IMR-90 (cell line): ENCODE data around the gene ONECUT1. TPM values are rescaled to one million over a fixed set of nuclear protein-coding genes. Genes with fewer than 3 reads are reported as not detected.

Experiments used
- ATAC-seq: fragments of 200-7000 bp; cut with Tn5 transposase; 2 replicates; pipeline ENCODE4 v1.9.1; 2020; ENCODE audit warnings: low read depth, mild to moderate bottlenecking, moderate library complexity
- BruUV-seq: library from RNA; stranded (reverse); fragments of 400-500 nt; replicated peaks from 2 replicates; lab custom pipeline; 2021; lab: Mats Ljungman, UMichigan
- CTCF ChIA-PET: fragments of 300-600 bp; formaldehyde crosslinking; extraction: SDS; loops from one replicate; lab custom pipeline; 2021; ENCODE audit warnings: antibody characterized with exemption; lab: Yijun Ruan, JAX
- POLR2A ChIA-PET: fragments of 300-600 bp; sonication (Branson Sonifier 250); formaldehyde crosslinking; loops from one replicate; lab custom pipeline; 2022; ENCODE audit warnings: antibody characterized with exemption; ENCODE audit not compliant: unreplicated experiment; lab: Charles Lee
- DNase-seq: peaks from one replicate; pipeline ENCODE4 v3.0.0; 2013
- H2AFZ ChIP-seq: replicated peaks from 2 replicates; pipeline ENCODE3; 2013; ENCODE audit warnings: low read length, mild to moderate bottlenecking; ENCODE audit not compliant: poor library complexity
- H2AK5ac ChIP-seq: 2 replicates; pipeline ENCODE4 v1.6.1; 2013; ENCODE audit warnings: low read depth, low read length, inconsistent platforms
- H2AK9ac ChIP-seq: replicated peaks from 2 replicates; pipeline ENCODE3; 2013; ENCODE audit warnings: mild to moderate bottlenecking, low read depth, low read length, moderate library complexity; ENCODE audit not compliant: poor library complexity
- H2BK120ac ChIP-seq: 2 replicates; pipeline ENCODE4 v1.6.1; 2013; ENCODE audit warnings: low read depth, low read length, inconsistent platforms
- H2BK15ac ChIP-seq: 3 replicates; pipeline ENCODE4 v1.6.1; 2013; ENCODE audit warnings: low read depth, low read length, inconsistent platforms
- H2BK20ac ChIP-seq: 2 replicates; pipeline ENCODE4 v1.6.1; 2013; ENCODE audit warnings: low read depth, mild to moderate bottlenecking, inconsistent platforms, low read length, moderate library complexity
- H2BK5ac ChIP-seq: 2 replicates; pipeline ENCODE4 v1.6.1; 2013; ENCODE audit warnings: mild to moderate bottlenecking, low read depth, low read length, inconsistent platforms; ENCODE audit not compliant: poor library complexity, severe bottlenecking
- H3K14ac ChIP-seq: replicated peaks from 2 replicates; pipeline ENCODE4 v1.6.1; 2013; ENCODE audit warnings: low read depth, low read length, inconsistent platforms
- H3K18ac ChIP-seq: 2 replicates; pipeline ENCODE4 v1.6.1; 2013; ENCODE audit warnings: low read depth, low read length, control low read depth
- H3K23ac ChIP-seq: 2 replicates; pipeline ENCODE4 v1.6.1; 2013; ENCODE audit warnings: low read depth, low read length, inconsistent platforms
- H3K27ac ChIP-seq: 2 replicates; pipeline ENCODE4 v1.5.1; 2013; ENCODE audit warnings: mild to moderate bottlenecking, control low read depth, low read length; ENCODE audit not compliant: insufficient read depth
- H3K27me3 ChIP-seq: 2 replicates; pipeline ENCODE4 v1.6.1; 2013; ENCODE audit warnings: low read length; ENCODE audit not compliant: control insufficient read depth, insufficient read depth
- H3K36me3 ChIP-seq: 2 replicates; pipeline ENCODE4 v1.6.1; 2013; ENCODE audit warnings: low read length, mixed read lengths; ENCODE audit not compliant: control insufficient read depth, insufficient read depth
- H3K4ac ChIP-seq: 2 replicates; pipeline ENCODE4 v1.6.1; 2013; ENCODE audit warnings: low read depth, low read length, inconsistent platforms
- H3K4me1 ChIP-seq: 2 replicates; pipeline ENCODE4 v1.6.1; 2013; ENCODE audit warnings: low read length, mixed read lengths; ENCODE audit not compliant: control insufficient read depth, insufficient read depth
- H3K4me2 ChIP-seq: 2 replicates; pipeline ENCODE4 v1.6.1; 2013; ENCODE audit warnings: low read depth, mild to moderate bottlenecking, control low read depth, low read length, moderate library complexity
- H3K4me3 ChIP-seq: 2 replicates; pipeline ENCODE4 v1.5.1; 2013; ENCODE audit warnings: low read depth, mild to moderate bottlenecking, control low read depth, low read length, moderate library complexity; ENCODE audit not compliant: insufficient read depth
- H3K56ac ChIP-seq: 2 replicates; pipeline ENCODE4 v1.6.1; 2013; ENCODE audit warnings: low read length, inconsistent platforms; ENCODE audit not compliant: insufficient read depth; ENCODE audit errors: extremely low read depth
- H3K79me1 ChIP-seq, 2 experiments: 2 replicates each; pipeline ENCODE4 v1.6.1; 2013; ENCODE audit warnings: low read length in 2 of 2, inconsistent platforms in 1 of 2, low read depth in 1 of 2
- H3K9ac ChIP-seq: 2 replicates; pipeline ENCODE4 v1.6.1; 2013; ENCODE audit warnings: low read depth, low read length, control low read depth
- H3K9me1 ChIP-seq: 2 replicates; pipeline ENCODE4 v1.6.1; 2013; ENCODE audit warnings: low read length, inconsistent platforms; ENCODE audit not compliant: insufficient read depth
- H3K9me3 ChIP-seq: 2 replicates; pipeline ENCODE4 v1.6.1; 2013; ENCODE audit warnings: low read length; ENCODE audit not compliant: control insufficient read depth, insufficient read depth
- H4K20me1 ChIP-seq: 2 replicates; pipeline ENCODE4 v1.6.1; 2013; ENCODE audit warnings: low read length, inconsistent platforms; ENCODE audit not compliant: insufficient read depth
- H4K5ac ChIP-seq: 2 replicates; pipeline ENCODE4 v1.6.1; 2013; ENCODE audit warnings: mild to moderate bottlenecking, low read depth, low read length, control low read depth
- H4K8ac ChIP-seq, 2 experiments: 2 replicates each; pipeline ENCODE4 v1.6.1; 2013; ENCODE audit warnings: low read depth in 2 of 2, low read length in 2 of 2, control low read depth in 1 of 2, inconsistent platforms in 1 of 2
- H4K91ac ChIP-seq: 2 replicates; pipeline ENCODE4 v1.6.1; 2013; ENCODE audit warnings: low read depth, low read length, inconsistent platforms; ENCODE audit not compliant: insufficient read depth
- BHLHE40 ChIP-seq: fragments of 150-350 bp; IDR thresholded peaks from 2 replicates; pipeline ENCODE4 v1.6.1; 2016; ENCODE audit warnings: mild to moderate bottlenecking, low read depth, low read length
- CEBPB ChIP-seq: IDR thresholded peaks from 2 replicates; pipeline ENCODE4 v1.6.1; 2012; ENCODE audit warnings: low read depth, low read length, improper control_type of control experiment
- CHD1 ChIP-seq: IDR thresholded peaks from 2 replicates; pipeline ENCODE4 v1.6.1; 2012; ENCODE audit warnings: low read depth, low read length, improper control_type of control experiment
- CTCF ChIP-seq: conservative IDR thresholded peaks from 2 replicates; pipeline ENCODE4 v1.5.1; 2012; ENCODE audit warnings: mild to moderate bottlenecking, low read depth, low read length, improper control_type of control experiment
- ELK1 ChIP-seq: fragments of 150-350 bp; IDR thresholded peaks from 2 replicates; pipeline ENCODE4 v1.6.1; 2016; ENCODE audit warnings: low read depth, mild to moderate bottlenecking, low read length, moderate library complexity, borderline replicate concordance
- FOS ChIP-seq: fragments of 150-350 bp; IDR thresholded peaks from 2 replicates; pipeline ENCODE4 v1.6.1; 2016; ENCODE audit warnings: low read depth, low read length
- MXI1 ChIP-seq: IDR thresholded peaks from 2 replicates; pipeline ENCODE4 v1.6.1; 2012; ENCODE audit warnings: low read depth, mild to moderate bottlenecking, low read length, moderate library complexity, borderline replicate concordance
- NFE2L2 ChIP-seq: fragments of 150-350 bp; IDR thresholded peaks from 2 replicates; pipeline ENCODE4 v1.6.1; 2016; ENCODE audit warnings: low read depth, mild to moderate bottlenecking, low read length
- POLR2A ChIP-seq: IDR thresholded peaks from 2 replicates; pipeline ENCODE4 v1.6.1; 2012; ENCODE audit warnings: mild to moderate bottlenecking, low read depth, low read length
- RCOR1 ChIP-seq: IDR thresholded peaks from 2 replicates; pipeline ENCODE4 v1.6.1; 2012; ENCODE audit warnings: mild to moderate bottlenecking, low read length, improper control_type of control experiment; ENCODE audit not compliant: insufficient replicate concordance
- RFX5 ChIP-seq: IDR thresholded peaks from 2 replicates; pipeline ENCODE4 v1.8.0; 2012; ENCODE audit warnings: low read depth, mild to moderate bottlenecking, low read length, moderate library complexity
- SMC3 ChIP-seq: fragments of 150-350 bp; IDR thresholded peaks from 2 replicates; pipeline ENCODE4 v1.6.1; 2016; ENCODE audit warnings: low read depth, mild to moderate bottlenecking, antibody characterized with exemption, low read length, moderate library complexity
- WGBS, 2 experiments: methylation state at CpG; one replicate each; pipeline versions ENCODE4 v1.1.5 to v1.1.7; 2013; ENCODE audit warnings: missing lambda C conversion rate in 2 of 2; ENCODE audit not compliant: insufficient read length in 1 of 2; ENCODE audit errors: extremely low coverage in 2 of 2; 5-methylcytosine and 5-hydroxymethylcytosine counted together
- dilution Hi-C: fragments of 300-500 bp; cut with HindIII; formaldehyde crosslinking; loops from one replicate; pipeline ENCODE4 v1.14.3; 2018; ENCODE audit warnings: low sequenced_read_pairs; ENCODE audit not compliant: unreplicated experiment
- in situ Hi-C: fragments of 300-500 bp; cut with MboI; formaldehyde crosslinking; loops from 3 replicates; pipeline ENCODE4 v1.14.3; 2019; ENCODE audit warnings: low sequenced_read_pairs, inconsistent platforms, mixed read lengths
- intact Hi-C: fragments of 100-400 bp; cut with micrococcal nuclease; formaldehyde crosslinking; loops from 2 replicates; pipeline ENCODE4 v1.10.0; 2022
- polyA plus RNA-seq, 3 experiments: library from polyadenylated mRNA; depleted of rRNA; stranded (reverse); fragments of >200 nt; gene quantifications; 2 replicates each; pipeline ENCODE4 v1.2.3, GENCODE V29; 2012; ENCODE audit warnings: low replicate concordance in 1 of 3
- total RNA-seq: library from RNA; depleted of rRNA; stranded (reverse); fragments of >200 nt; gene quantifications from 2 replicates; pipeline ENCODE4 v1.2.3, GENCODE V29; 2012

The ONECUT1 gene
- total and polyA plus RNA-seq, 2 of the 4 experiments (the other 2 are of a cell fraction), result not detected

DNA sequence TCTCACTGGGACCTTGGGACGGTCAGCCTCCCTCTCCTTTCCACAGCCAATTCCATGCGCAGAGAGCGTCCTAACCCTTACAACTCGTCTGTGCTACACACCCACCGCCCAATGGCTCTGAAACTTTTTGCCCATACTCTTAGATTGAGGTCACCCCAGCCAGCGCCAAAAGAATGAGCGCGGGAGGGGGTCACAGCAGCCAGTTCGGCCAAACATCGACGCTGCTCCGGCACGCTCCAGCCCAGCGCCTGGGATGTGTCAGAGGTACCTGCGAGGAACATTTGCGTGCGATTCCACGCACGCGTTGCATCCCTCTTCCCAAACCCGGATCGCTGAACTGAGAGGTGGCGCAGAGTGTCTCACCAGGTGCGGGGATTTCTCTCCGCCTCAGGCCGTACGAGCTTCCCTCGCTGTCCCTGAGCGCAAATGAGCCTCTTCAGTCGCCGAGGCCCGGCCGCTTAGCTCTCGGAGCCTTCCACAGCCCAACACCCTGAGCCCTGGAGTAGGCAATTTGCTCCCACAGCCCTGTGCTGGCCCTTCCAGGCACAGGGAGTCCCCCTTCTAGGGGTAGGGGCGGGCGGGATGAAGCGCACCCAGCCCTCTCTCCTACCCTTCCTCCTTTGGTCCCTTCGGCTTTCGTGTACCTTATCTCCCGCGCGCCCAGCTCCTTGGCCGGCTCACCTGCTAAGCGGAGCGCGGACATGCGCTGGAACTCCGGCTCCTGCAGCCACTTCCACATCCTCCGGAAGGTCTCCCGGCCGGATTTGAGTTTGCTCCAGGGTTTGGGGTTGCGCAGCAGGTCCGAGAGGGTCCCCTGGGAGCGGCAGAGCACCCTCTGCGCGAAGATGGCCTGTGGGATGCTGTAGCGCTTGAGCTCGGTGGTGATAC lies 1.8 kb downstream of the ONECUT1 start:
- Histone ChIP-seq H2BK5ac (no peak overlapping the region), H4K5ac (no peak overlapping the region)

More for the DNA sequence above, 1.8 kb downstream of the ONECUT1 start:
- Histone ChIP-seq H2BK20ac (no peak overlapping the region), H3K36me3 (no peaks in the 10 kb centered on the region), H3K23ac (no peak overlapping the region), H3K18ac (no peak overlapping the region), H4K8ac (no peak overlapping the region), H3K9me1 (no peaks in the 10 kb centered on the region), H3K14ac (no peak overlapping the region), H4K91ac (no peak overlapping the region), H2AFZ (peak overlapping the region; percentile 33), H3K4me2 (no peak overlapping the region), H3K4ac (no peak overlapping the region), H3K4me1 (peaks cover 5% of the 10 kb centered on the region; the same call in 1 of the 2 replicates), H3K56ac (no peak overlapping the region), H3K4me3 (no peak overlapping the region), H3K27me3 (peaks cover 93% of the 10 kb centered on the region), H2AK9ac (no peak overlapping the region), H2BK120ac (no peak overlapping the region), H3K9ac (no peak overlapping the region), H4K20me1 (no peaks in the 10 kb centered on the region; the same call in 1 of the 2 replicates), H3K27ac (no peak overlapping the region), H2BK15ac (no peak overlapping the region), H2AK5ac (no peak overlapping the region), H3K79me1 (no peaks in the 10 kb centered on the region), H3K9me3 (peaks cover 8% of the 10 kb centered on the region; the same call in 1 of the 2 replicates)
- CTCF ChIA-PET, result no interaction called here
- TF ChIP-seq FOS (no peak), SMC3 (no peak), CHD1 (no peak), RCOR1 (no peak), NFE2L2 (no peak), RFX5 (no peak), POLR2A (no peak), CEBPB (no peak), MXI1 (no peak), CTCF (no peak), ELK1 (no peak), BHLHE40 (no peak)
- no peak for ATAC-seq
- dilution Hi-C loops (no loop called here), intact Hi-C loops (no loop called here), in situ Hi-C loops (no loop called here)
- WGBS, 2 experiments, result 1% methylated on average over 33 of the region's 58 CpGs; no CpG with 5 or more reads in 1 of the 2 experiments
- DNase-seq, result no peak
- BruUV-seq, result no TSS peak
- POLR2A ChIA-PET, result no interaction called here
